Left ventricle myocardium inferior (tissue), 1 donor: Measurements from ENCODE around the gene LRIT1. TPM values are rescaled to one million over a fixed set of nuclear protein-coding genes. Genes with fewer than 3 reads are reported as not detected.

ENCODE experiments used
- DNase-seq: peaks from one replicate; pipeline ENCODE4 v3.0.0-alpha.2; 2020
- H3K27ac ChIP-seq: fragments of 200-600 bp; replicated peaks from 2 replicates; pipeline ENCODE4 v1.8.0; 2021
- H3K27me3 ChIP-seq: fragments of 200-600 bp; 2 replicates; pipeline ENCODE4 v1.8.0; 2021; ENCODE audit warnings: low read depth
- H3K36me3 ChIP-seq: fragments of 200-600 bp; 2 replicates; pipeline ENCODE4 v1.8.0; 2021
- H3K4me1 ChIP-seq: fragments of 200-600 bp; 2 replicates; pipeline ENCODE4 v1.8.0; 2021
- H3K4me3 ChIP-seq: fragments of 200-600 bp; 2 replicates; pipeline ENCODE4 v1.8.0; 2021; ENCODE audit warnings: mild to moderate bottlenecking, moderate library complexity
- H3K9me3 ChIP-seq: fragments of 200-600 bp; replicated peaks from 2 replicates; pipeline ENCODE4 v1.8.0; 2021
- CTCF ChIP-seq: fragments of 200-600 bp; IDR thresholded peaks from 2 replicates; pipeline ENCODE4 v1.8.0; 2021; ENCODE audit warnings: antibody characterized with exemption, mild to moderate bottlenecking, borderline replicate concordance
- intact Hi-C: fragments of 100-400 bp; cut with micrococcal nuclease; formaldehyde crosslinking; loops from one replicate; pipeline ENCODE4 v1.11.0; 2022
- total RNA-seq: library from RNA; stranded (reverse); fragmentation: NEBNext Ultra II Directional; extraction: Animal tissue kit (Norgen Biotek cat#: 25700); gene quantifications from one replicate; pipeline ENCODE4 v1.2.1, GENCODE V29; 2021
- donor health status: DM: no; HTN: yes; CAD: no; lungs with severe emphysema.

The LRIT1 gene
- total RNA-seq, 1 donor from 2014 or later, result not detected

DNA sequence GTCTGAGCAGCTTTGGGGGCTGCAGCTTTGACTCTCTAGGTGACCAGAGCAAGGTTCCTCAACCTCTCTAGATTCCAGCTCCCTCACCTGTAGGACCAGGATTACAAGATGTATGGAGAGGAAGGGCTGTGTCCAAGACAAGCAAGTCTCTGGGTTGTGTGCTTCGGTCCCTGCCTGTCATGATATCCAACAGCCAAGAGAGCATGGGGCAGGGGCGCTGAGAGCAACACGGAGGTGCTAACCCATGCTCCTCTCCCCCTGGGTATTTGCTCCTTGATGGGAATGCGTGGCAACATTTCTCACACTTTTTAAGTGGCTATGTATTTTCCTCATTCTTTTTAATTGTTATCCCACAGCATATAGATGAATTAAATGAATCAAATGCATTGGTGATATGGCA, 36.7 kb downstream of the LRIT1 start:
- no peak overlapping the region for H3K27ac ChIP-seq
- H3K4me1 ChIP-seq, result no peaks in the 10 kb centered on the region
- intact Hi-C loops, result no loop called here
- no peaks in the 10 kb centered on the region for H3K36me3 ChIP-seq
- TF ChIP-seq CTCF, result no peak
- H3K27me3 ChIP-seq, result peaks cover 79% of the 10 kb centered on the region
- no peaks in the 10 kb centered on the region for H3K9me3 ChIP-seq
- DNase-seq, result no peak
- no peak overlapping the region for H3K4me3 ChIP-seq

DNA sequence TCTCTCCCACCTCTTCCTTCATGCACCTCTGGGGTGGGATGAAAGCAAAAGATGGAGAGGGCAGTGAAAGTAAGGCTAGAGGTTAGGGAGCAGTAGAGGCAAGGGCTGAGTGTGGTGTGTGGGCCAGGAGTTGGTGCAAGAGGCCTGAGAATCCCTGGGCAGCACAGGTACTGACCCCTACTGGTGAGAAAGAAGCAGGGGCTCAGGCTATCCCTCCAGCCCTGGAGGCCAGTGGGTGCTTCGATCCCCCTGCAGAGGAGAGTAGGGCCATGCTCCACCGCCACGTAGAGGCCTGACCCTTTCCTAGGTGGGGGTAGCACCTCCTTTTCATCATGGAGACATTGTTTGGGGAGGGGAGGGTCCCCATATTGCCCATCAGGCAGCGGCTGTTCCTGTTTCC, 37.2 kb downstream of the LRIT1 start:
- intact Hi-C loops, result no loop called here
- peaks cover 79% of the 10 kb centered on the region for H3K27me3 ChIP-seq
- H3K36me3 ChIP-seq, result no peaks in the 10 kb centered on the region
- no peak overlapping the region for H3K4me3 ChIP-seq
- DNase-seq, result no peak
- H3K9me3 ChIP-seq, result no peaks in the 10 kb centered on the region
- peak; percentile 22 for TF ChIP-seq CTCF
- no peaks in the 10 kb centered on the region for H3K4me1 ChIP-seq
- no peak overlapping the region for H3K27ac ChIP-seq

DNA sequence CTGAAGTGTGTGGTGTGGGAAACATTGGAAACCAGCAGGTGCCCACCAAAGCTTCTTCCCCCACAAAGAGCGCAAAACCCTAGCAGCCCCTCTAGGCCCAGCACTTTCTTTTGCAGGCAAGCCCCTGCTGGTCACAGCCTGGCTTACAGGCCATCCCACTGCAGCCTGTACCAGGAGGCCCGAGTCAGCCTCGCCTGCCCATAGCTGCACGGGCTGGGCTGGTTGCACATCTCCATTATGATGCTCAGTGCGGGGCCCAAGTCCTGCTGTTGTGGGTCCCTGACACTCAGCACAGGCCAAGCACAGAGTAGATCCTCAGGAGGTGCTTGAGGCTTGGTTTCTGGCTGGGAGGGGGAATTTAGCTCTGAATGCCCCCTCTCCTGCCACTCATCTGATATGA, 39.0 kb downstream of the LRIT1 start:
- intact Hi-C loops, result no loop called here
- no peak for TF ChIP-seq CTCF
- H3K9me3 ChIP-seq, result no peaks in the 10 kb centered on the region
- no peak overlapping the region for H3K4me3 ChIP-seq
- no peak overlapping the region for H3K27ac ChIP-seq
- H3K4me1 ChIP-seq, result peaks cover under 1% of the 10 kb centered on the region
- no peaks in the 10 kb centered on the region for H3K36me3 ChIP-seq
- H3K27me3 ChIP-seq, result peaks cover 69% of the 10 kb centered on the region
- no peak for DNase-seq

- H3K36me3 ChIP-seq, result no peaks in the 10 kb centered on the region
- peaks cover 7% of the 10 kb centered on the region for H3K4me1 ChIP-seq
- intact Hi-C loops, result no loop called here
- H3K9me3 ChIP-seq, result no peaks in the 10 kb centered on the region
- peaks cover 65% of the 10 kb centered on the region for H3K27me3 ChIP-seq
- H3K4me3 ChIP-seq, result no peak overlapping the region
- no peak for DNase-seq
- H3K27ac ChIP-seq, result no peak overlapping the region
- no peak for TF ChIP-seq CTCF
Observed at GRCh38 chr10:84201682-84202081, 39.7 kb downstream of the LRIT1 start.

- Histone ChIP-seq H3K4me3 (no peak overlapping the region), H3K9me3 (no peaks in the 10 kb centered on the region), H3K36me3 (no peaks in the 10 kb centered on the region), H3K27ac (no peak overlapping the region), H3K27me3 (peaks cover 63% of the 10 kb centered on the region), H3K4me1 (peaks cover 11% of the 10 kb centered on the region)
- TF ChIP-seq CTCF, result no peak
- no peak for DNase-seq
- intact Hi-C loops, result no loop called here
Observed at GRCh38 chr10:84201244-84201606, 40.1 kb downstream of the LRIT1 start.
